ENCODE results near the gene MYO9A. TPM values are rescaled to one million over a fixed set of nuclear protein-coding genes. Genes with fewer than 3 reads are reported as not detected.

Gene MYO9A
- total RNA-seq, 1 experiment from 2014 or later = 30.1 TPM

DNA sequence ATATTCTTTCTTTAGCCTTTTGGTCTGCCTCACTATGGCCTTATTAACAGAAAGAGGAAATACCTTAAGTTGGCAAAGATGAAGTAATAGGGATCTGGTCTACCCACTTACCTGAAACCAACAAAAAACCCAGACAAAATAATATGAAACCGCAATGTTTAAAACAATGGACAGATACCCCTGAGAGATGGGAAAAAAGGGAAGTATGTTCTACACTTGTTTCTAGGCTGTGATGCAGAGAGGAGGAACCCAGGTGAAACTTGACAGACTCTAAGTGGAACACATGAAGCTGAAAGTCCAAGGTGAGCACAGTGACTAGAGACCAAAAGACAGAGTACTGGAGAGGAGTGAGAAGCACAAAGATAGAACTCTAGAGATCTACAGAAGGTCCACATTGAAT, 229.2 kb downstream of the MYO9A start:
- Histone ChIP-seq H3K9me3 (ENCODE audit: low read depth, low read length, poor library complexity, severe bottlenecking) (no peaks in the 10 kb centered on the region), H3K4me3 (ENCODE audit: low read depth, low read length, poor library complexity, severe bottlenecking) (no peak overlapping the region), H3K36me3 (ENCODE audit: insufficient read depth, low read length, poor library complexity, severe bottlenecking) (no peaks in the 10 kb centered on the region), H3K27me3 (replicated peaks; ENCODE audit: insufficient read depth, low read depth, low read length, poor library complexity) (no peaks in the 10 kb centered on the region), H3K27ac (ENCODE audit: low read depth, low read length, poor library complexity, severe bottlenecking) (no peak overlapping the region), H3K4me1 (ENCODE audit: insufficient read depth, low read length, poor library complexity, severe bottlenecking) (no peaks in the 10 kb centered on the region)
- BruUV-seq (replicated peaks) = no TSS peak
- ChIA-PET POLR2A (ENCODE audit: low non-redundant PET) (no interaction called here), CTCF (no interaction called here)
- no peak for DNase-seq (ENCODE audit: low spot score)
- intact Hi-C loops (cut with micrococcal nuclease; ENCODE audit: unreplicated experiment) = no loop called here
- TF ChIP-seq CTCF (conservative IDR thresholded peaks at IDR 0.05; ENCODE audit: low read depth, low read length) (no peak), EZH2 (IDR thresholded peaks at IDR 0.05; ENCODE audit: borderline replicate concordance, low read depth, low read length, poor library complexity, severe bottlenecking) (no peak)

- ChIA-PET CTCF (no interaction called here), POLR2A (ENCODE audit: low non-redundant PET) (no interaction called here)
- H3K27me3 ChIP-seq (replicated peaks; ENCODE audit: insufficient read depth, low read depth, low read length, poor library complexity) = no peaks in the 10 kb centered on the region
- no peak for TF ChIP-seq CTCF (conservative IDR thresholded peaks at IDR 0.05; ENCODE audit: low read depth, low read length)
- no peak for TF ChIP-seq EZH2 (IDR thresholded peaks at IDR 0.05; ENCODE audit: borderline replicate concordance, low read depth, low read length, poor library complexity, severe bottlenecking)
- intact Hi-C loops (cut with micrococcal nuclease; ENCODE audit: unreplicated experiment) = no loop called here
- H3K4me3 ChIP-seq (ENCODE audit: low read depth, low read length, poor library complexity, severe bottlenecking) = no peak overlapping the region
- H3K36me3 ChIP-seq (ENCODE audit: insufficient read depth, low read length, poor library complexity, severe bottlenecking) = no peaks in the 10 kb centered on the region
- H3K9me3 ChIP-seq (ENCODE audit: low read depth, low read length, poor library complexity, severe bottlenecking) = no peaks in the 10 kb centered on the region
- no peak overlapping the region for H3K27ac ChIP-seq (ENCODE audit: low read depth, low read length, poor library complexity, severe bottlenecking)
- no peak for DNase-seq (ENCODE audit: low spot score)
- H3K4me1 ChIP-seq (ENCODE audit: insufficient read depth, low read length, poor library complexity, severe bottlenecking) = no peaks in the 10 kb centered on the region
- no TSS peak for BruUV-seq (replicated peaks)
These were observed 232.6 kb downstream of the MYO9A start for GRCh38 chr15:71885390-71885789.

DNA sequence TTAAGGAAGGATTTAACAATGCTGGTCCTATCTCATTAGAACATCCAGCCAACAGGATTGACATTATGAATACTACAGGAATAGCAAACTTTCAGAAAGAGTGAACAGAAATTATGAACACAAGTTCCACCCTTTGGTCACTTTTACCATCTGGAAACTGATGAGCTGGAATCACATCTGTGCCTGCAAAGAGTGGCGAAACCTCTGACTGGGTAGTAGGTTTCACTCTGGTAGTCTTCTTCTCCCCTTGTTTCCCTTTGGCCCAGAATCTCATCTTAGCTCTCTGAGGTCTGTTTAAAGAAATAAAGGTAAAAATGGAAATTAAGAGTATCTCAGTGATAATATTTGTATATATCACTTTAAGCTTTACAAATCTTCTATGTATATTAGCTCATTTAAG, 234.5 kb downstream of the MYO9A start:
- TF ChIP-seq EZH2 (IDR thresholded peaks at IDR 0.05; ENCODE audit: borderline replicate concordance, low read depth, low read length, poor library complexity, severe bottlenecking) (no peak), CTCF (conservative IDR thresholded peaks at IDR 0.05; ENCODE audit: low read depth, low read length) (no peak)
- H3K27me3 ChIP-seq (replicated peaks; ENCODE audit: insufficient read depth, low read depth, low read length, poor library complexity) = no peaks in the 10 kb centered on the region
- H3K4me3 ChIP-seq (ENCODE audit: low read depth, low read length, poor library complexity, severe bottlenecking) = no peak overlapping the region
- no peaks in the 10 kb centered on the region for H3K9me3 ChIP-seq (ENCODE audit: low read depth, low read length, poor library complexity, severe bottlenecking)
- no peak overlapping the region for H3K27ac ChIP-seq (ENCODE audit: low read depth, low read length, poor library complexity, severe bottlenecking)
- no peaks in the 10 kb centered on the region for H3K36me3 ChIP-seq (ENCODE audit: insufficient read depth, low read length, poor library complexity, severe bottlenecking)
- intact Hi-C loops (cut with micrococcal nuclease; ENCODE audit: unreplicated experiment) = no loop called here
- H3K4me1 ChIP-seq (ENCODE audit: insufficient read depth, low read length, poor library complexity, severe bottlenecking) = no peaks in the 10 kb centered on the region
- POLR2A ChIA-PET (ENCODE audit: low non-redundant PET) = no interaction called here
- CTCF ChIA-PET = no interaction called here
- no peak for DNase-seq (ENCODE audit: low spot score)
- no TSS peak for BruUV-seq (replicated peaks)
